Gastroesophageal sphincter (tissue), 4 donors: Measurements from ENCODE around the gene IDNK. TPM values are rescaled to one million over a fixed set of nuclear protein-coding genes. Genes with fewer than 3 reads are reported as not detected.

Experiments used
- ATAC-seq: fragments of 150-250 bp; one replicate; pipeline ENCODE4 v1.9.1; 2016; ENCODE audit warnings: mild to moderate bottlenecking, moderate library complexity
- H3K27ac ChIP-seq, 4 donors: fragments of 200-600 bp; sonication (generic) in 3 of 4; 1 replicate in 3 of 4; 2 replicates in 1 of 4; pipeline ENCODE4 v1.5.1; 2016 to 2019
- H3K27me3 ChIP-seq: fragments of 200-600 bp; sonication (generic); one replicate; pipeline ENCODE4 v1.5.1; 2019
- H3K36me3 ChIP-seq, 2 donors: fragments of 200-600 bp; sonication (generic); one replicate each; pipeline ENCODE4 v1.5.1; 2019; ENCODE audit warnings: control low read depth in 1 of 2
- H3K4me1 ChIP-seq, 3 donors: fragments of 200-600 bp; sonication (generic); 1 replicate in 2 of 3; 2 replicates in 1 of 3; pipeline ENCODE4 v1.5.1; 2016 to 2019; ENCODE audit warnings: control low read depth in 2 of 3
- H3K4me3 ChIP-seq, 2 donors: fragments of 200-600 bp; sonication (generic); one replicate each; pipeline ENCODE4 v1.5.1; 2019; ENCODE audit warnings: mild to moderate bottlenecking in 1 of 2, moderate library complexity in 1 of 2
- H3K9me3 ChIP-seq, 3 donors: fragments of 200-600 bp; sonication (generic); one replicate each; pipeline ENCODE4 v1.5.1; 2017 to 2019; ENCODE audit warnings: control low read depth in 2 of 3
- EP300 ChIP-seq: sonication (generic); formaldehyde crosslinking; IDR thresholded peaks from one replicate; pipeline ENCODE4 v1.6.1; 2017; ENCODE audit warnings: antibody characterized with exemption, mild to moderate bottlenecking
- POLR2A ChIP-seq, 2 donors: fragments of 450-650 bp; IDR thresholded peaks; one replicate each; pipeline ENCODE4 v1.6.1; 2017; ENCODE audit warnings: antibody characterized with exemption in 2 of 2, mild to moderate bottlenecking in 2 of 2, moderate library complexity in 1 of 2
- POLR2AphosphoS5 ChIP-seq: sonication (generic); formaldehyde crosslinking; IDR thresholded peaks from one replicate; pipeline ENCODE4 v1.6.1; 2017; ENCODE audit warnings: antibody characterized with exemption
- WGBS, 2 donors: methylation state at CpG; one replicate each; pipeline ENCODE4 v1.1.5; 2018; ENCODE audit warnings: low coverage in 1 of 2; 5-methylcytosine and 5-hydroxymethylcytosine counted together
- total RNA-seq, 4 donors: library from RNA; depleted of rRNA; stranded (reverse); fragments of >200 nt; gene quantifications; one replicate each; pipeline ENCODE4 v1.1.0, GENCODE V29; 2016
- TF ChIP-seq, protein P1 (sequence below), 4 experiments: fragments of 200-600 bp in 2 of 4; fragments of 450-650 bp in 2 of 4; sonication (generic) in 1 of 4; IDR thresholded peaks; one replicate each; pipeline ENCODE4 v1.5.1; 2017 to 2019; ENCODE audit warnings: antibody characterized with exemption in 4 of 4, mild to moderate bottlenecking in 2 of 4, moderate library complexity in 2 of 4

The IDNK gene
- 10 to 100 TPM in 2 of 4 donors, 1 to 10 TPM in 2; 4.5 to 16.8 (median 8.0) TPM for total RNA-seq

DNA sequence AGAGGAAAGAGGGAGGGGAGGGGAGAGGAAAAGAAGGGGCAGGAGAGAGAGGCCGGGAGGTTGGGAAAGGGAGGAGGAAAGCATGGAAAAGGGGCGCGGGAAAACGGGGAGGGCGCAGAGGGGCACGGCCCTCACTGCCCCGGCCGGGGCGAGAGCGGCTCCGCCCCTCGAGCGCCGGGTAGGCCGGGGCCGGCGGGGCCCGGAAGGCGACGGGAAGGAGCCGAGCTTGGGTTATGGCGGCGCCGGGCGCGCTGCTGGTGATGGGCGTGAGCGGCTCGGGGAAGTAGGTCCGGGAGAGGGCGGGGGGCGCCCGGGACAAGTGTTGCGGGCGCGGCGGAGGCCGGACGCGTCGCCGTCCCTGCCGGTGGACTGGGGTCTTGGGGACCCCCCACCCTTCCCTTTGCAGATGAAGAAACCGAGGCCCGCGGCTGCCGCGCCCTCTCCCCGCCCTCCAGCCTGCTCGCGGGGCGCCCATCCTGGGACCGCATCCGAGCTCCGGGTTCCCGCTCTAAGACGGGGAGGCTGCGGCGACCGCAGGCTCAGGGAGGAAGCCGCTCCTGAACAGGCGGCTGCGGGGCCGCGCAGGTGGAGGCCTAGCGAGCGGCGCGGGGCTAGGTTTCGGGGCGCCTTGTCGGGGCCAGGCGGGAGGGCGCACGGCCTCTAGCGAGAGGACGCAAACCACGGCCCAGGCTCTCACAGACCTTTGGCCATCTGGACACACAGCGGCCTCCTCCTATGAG, at the start of gene IDNK:
Gene IDNK, plus strand, starts transcription at position 205 of the 740 bp plus-strand sequence. Its CDS starts 29 bp downstream, at position 234.
- ATAC-seq: peak; percentile 89
- H3K27ac ChIP-seq: peak within 1 kb of the TSS; percentile 72 to 93 (median 79)
- WGBS, 2 donors: 1% methylated on average over 15 to 22 of the region's 79 CpGs
- H3K36me3 ChIP-seq: peaks cover 0 to 18% of the 10 kb centered on the region in 2 donors
- TF ChIP-seq POLR2AphosphoS5 (no peak), POLR2A (IDR thresholded peaks at IDR 0.05) (peak; percentile 25)
- H3K27me3 ChIP-seq: no peaks in the 10 kb centered on the region
- H3K4me3 ChIP-seq: peak within 1 kb of the TSS; percentile 92 to 96
- peaks cover 0 to 22% (median 0%) of the 10 kb centered on the region in 3 donors for H3K4me1 ChIP-seq
- H3K9me3 ChIP-seq: no peaks in the 10 kb centered on the region

DNA sequence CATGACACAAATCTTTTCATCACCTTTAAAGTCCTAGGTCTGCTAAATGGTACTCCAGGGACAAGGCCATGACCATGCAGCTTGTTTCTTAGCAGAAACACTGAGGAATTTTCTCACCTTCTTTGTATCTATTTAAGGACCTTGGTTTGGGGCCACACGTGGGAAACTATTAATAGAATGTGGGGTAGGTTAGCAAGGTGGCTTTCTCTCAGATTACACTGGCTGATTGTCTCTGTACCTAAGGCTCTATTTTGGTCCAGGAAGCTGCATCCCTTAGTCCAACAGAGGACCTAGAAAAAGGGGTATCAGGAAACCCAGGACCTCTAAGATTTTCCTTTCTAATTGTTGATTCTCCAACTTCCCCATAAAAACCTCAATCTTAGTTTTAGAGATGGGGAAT, 48.5 kb upstream of the IDNK start:
- Histone ChIP-seq H3K9me3 (peaks cover 0 to 14% (median 0%) of the 10 kb centered on the region in 3 donors), H3K27me3 (no peaks in the 10 kb centered on the region), H3K4me3 (no peak overlapping the region), H3K4me1 (no peaks in the 10 kb centered on the region), H3K36me3 (no peaks in the 10 kb centered on the region), H3K27ac (no peak overlapping the region)
- TF ChIP-seq EP300: no peak
- no peak for TF ChIP-seq POLR2A (IDR thresholded peaks at IDR 0.05)
- TF ChIP-seq, protein P1, sequence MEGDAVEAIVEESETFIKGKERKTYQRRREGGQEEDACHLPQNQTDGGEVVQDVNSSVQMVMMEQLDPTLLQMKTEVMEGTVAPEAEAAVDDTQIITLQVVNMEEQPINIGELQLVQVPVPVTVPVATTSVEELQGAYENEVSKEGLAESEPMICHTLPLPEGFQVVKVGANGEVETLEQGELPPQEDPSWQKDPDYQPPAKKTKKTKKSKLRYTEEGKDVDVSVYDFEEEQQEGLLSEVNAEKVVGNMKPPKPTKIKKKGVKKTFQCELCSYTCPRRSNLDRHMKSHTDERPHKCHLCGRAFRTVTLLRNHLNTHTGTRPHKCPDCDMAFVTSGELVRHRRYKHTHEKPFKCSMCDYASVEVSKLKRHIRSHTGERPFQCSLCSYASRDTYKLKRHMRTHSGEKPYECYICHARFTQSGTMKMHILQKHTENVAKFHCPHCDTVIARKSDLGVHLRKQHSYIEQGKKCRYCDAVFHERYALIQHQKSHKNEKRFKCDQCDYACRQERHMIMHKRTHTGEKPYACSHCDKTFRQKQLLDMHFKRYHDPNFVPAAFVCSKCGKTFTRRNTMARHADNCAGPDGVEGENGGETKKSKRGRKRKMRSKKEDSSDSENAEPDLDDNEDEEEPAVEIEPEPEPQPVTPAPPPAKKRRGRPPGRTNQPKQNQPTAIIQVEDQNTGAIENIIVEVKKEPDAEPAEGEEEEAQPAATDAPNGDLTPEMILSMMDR (IDR thresholded peaks at IDR 0.05): no peak
- TF ChIP-seq POLR2AphosphoS5: no peak
- ATAC-seq: no peak
- WGBS, 2 donors: 80% methylated on average over 1 of the region's 1 CpG; no CpG with 5 or more reads in 1 of the 2 donors

DNA sequence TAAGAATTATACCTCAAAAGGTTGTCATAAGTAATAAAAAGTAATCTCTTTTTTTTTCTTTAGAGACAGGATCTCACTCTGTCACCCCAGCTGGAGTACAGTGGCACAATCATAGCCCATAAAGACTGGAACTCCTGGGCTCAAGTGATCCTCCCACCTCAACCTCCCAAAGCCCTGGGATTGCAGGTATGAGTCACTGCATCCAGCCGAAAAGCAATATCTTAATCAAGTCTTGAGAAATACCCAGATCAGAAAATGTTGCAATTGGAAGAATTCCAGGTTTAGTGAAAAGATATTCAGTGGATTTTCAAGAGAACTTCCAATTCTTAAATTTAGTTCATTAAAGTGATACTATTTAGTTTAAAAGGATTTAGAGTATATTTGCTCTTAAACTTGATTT, 40.9 kb upstream of the IDNK start:
- no peaks in the 10 kb centered on the region for H3K4me1 ChIP-seq
- peaks cover 0 to 12% of the 10 kb centered on the region in 2 donors for H3K36me3 ChIP-seq
- H3K27me3 ChIP-seq: no peaks in the 10 kb centered on the region
- H3K27ac ChIP-seq: no peak overlapping the region
- 53 to 63% methylated on average over 1 of the region's 1 CpG for WGBS, 2 donors
- TF ChIP-seq POLR2A (IDR thresholded peaks at IDR 0.05) (no peak), EP300 (no peak), POLR2AphosphoS5 (no peak)
- TF ChIP-seq, protein P1 (IDR thresholded peaks at IDR 0.05): no peak
- H3K9me3 ChIP-seq: peaks cover 0 to 14% (median 0%) of the 10 kb centered on the region in 3 donors
- H3K4me3 ChIP-seq: no peak overlapping the region
- ATAC-seq: peak; percentile 78

DNA sequence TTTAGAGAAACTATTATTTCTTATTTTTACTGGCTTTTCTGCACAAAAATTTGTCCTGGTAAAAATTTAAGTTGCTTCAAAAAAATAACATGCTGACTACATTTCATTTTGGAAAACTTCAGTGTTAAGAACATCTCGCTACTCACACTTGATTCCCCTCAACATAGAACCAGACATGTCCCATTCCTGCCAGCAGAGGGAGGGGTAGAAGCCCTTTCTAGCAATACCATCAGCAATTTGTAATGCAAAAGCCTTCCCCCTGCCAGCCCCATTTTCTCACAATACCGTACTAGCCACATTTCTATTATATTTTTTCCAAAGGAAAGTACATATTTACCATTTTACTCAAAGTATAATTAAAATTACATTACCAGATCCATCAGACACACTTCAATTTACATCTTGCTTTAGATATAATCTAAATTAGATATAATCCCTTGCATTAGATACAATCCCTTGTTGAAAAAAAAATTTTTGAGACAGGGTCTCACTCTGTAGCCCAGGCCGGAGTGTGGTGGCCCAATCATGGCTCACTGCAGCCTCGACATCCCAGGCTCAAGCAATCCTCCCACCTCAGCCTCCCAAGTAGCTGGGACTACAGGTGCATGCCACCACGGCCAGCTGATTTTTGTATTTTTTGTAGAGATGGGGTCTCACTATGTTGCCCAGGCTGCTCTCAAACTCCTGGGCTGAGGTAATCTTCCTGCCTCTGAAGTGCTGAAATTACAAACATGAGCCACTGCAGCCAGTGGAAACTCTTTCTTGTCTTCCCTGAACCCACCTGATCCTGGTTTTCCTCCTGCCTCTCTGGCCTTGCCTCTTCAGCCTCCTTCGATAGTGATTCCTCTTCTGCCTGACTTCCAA, 39.6 kb upstream of the IDNK start:
- no peak overlapping the region for H3K4me3 ChIP-seq
- peaks cover 0 to 7% (median 0%) of the 10 kb centered on the region in 3 donors for H3K9me3 ChIP-seq
- ATAC-seq: no peak
- H3K4me1 ChIP-seq: no peaks in the 10 kb centered on the region
- no peak overlapping the region for H3K27ac ChIP-seq
- peaks cover 0 to 12% of the 10 kb centered on the region in 2 donors for H3K36me3 ChIP-seq
- WGBS, 2 donors: 54 to 64% methylated on average over 4 to 6 of the region's 6 CpGs
- no peaks in the 10 kb centered on the region for H3K27me3 ChIP-seq
- TF ChIP-seq, protein P1 (IDR thresholded peaks at IDR 0.05): peak; percentile 57 to 75 (median 68)
- TF ChIP-seq POLR2A (IDR thresholded peaks at IDR 0.05): no peak

DNA sequence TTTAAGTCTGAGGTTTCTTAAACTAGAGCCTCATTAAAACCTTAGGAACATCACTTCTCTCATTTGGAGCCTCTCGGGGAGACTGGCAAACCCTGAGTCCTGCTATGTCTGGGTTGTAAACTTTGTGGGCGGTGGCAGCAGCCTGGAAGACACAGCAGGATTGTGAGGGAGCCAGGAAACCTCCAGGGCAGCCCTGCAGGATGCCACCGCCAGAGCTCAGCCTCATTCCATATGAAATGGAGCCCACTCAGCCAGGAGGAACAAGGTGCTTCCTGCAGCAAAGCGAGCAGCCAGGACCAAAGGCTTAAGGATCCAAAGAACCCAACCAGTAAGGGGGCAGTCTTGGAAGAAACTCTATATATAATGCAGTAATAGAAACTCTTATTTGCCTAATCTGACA, 37.9 kb upstream of the IDNK start:
- TF ChIP-seq EP300 (no peak), POLR2AphosphoS5 (no peak), POLR2A (IDR thresholded peaks at IDR 0.05) (no peak)
- TF ChIP-seq, protein P1 (IDR thresholded peaks at IDR 0.05): no peak
- H3K27me3 ChIP-seq: no peaks in the 10 kb centered on the region
- ATAC-seq: no peak

More for the DNA sequence above, 37.9 kb upstream of the IDNK start:
- H3K4me1 ChIP-seq: no peaks in the 10 kb centered on the region
- no peaks in the 10 kb centered on the region for H3K9me3 ChIP-seq
- 82% methylated on average over 3 of the region's 4 CpGs; no CpG with 5 or more reads in 1 of the 2 donors for WGBS, 2 donors
- no peak overlapping the region for H3K27ac ChIP-seq
- H3K36me3 ChIP-seq: peaks cover 0 to 12% of the 10 kb centered on the region in 2 donors
- no peak overlapping the region for H3K4me3 ChIP-seq
